Naive thymus-derived CD4-positive, alpha-beta T cell (primary cell): ENCODE measurements around the gene RGS1. TPM values are rescaled to one million over a fixed set of nuclear protein-coding genes. Genes with fewer than 3 reads are reported as not detected.

Experiments
- ATAC-seq: fragments of 150-1000 bp; cut with Tn5 transposase; 2 replicates; pipeline ENCODE4 v1.10.0; 2021; ENCODE audit warnings: mild to moderate bottlenecking, moderate library complexity
- CTCF ChIA-PET: fragments of 350-600 bp; sonication (Branson Sonifier 250); formaldehyde crosslinking; loops from one replicate; lab custom pipeline; 2021; ENCODE audit warnings: antibody characterized with exemption; lab: Charles Lee
- POLR2A ChIA-PET: fragments of 350-600 bp; sonication (Branson Sonifier 250); formaldehyde crosslinking; loops from one replicate; lab custom pipeline; 2021; ENCODE audit warnings: antibody characterized with exemption, inconsistent platforms; lab: Charles Lee
- DNase-seq, 9 donors: peaks; one replicate each; pipeline versions ENCODE4 v3.0.0 to v3.0.0-alpha.2; 2020 to 2022; ENCODE audit warnings: mixed read lengths in 1 of 9
- H3K27ac ChIP-seq: one replicate; pipeline ENCODE4 v1.7.0; 2013; ENCODE audit warnings: mild to moderate bottlenecking, low read depth, low read length, moderate library complexity
- H3K27me3 ChIP-seq, 2 donors: one replicate each; pipeline ENCODE4 v1.7.0; 2013; ENCODE audit warnings: low read length in 2 of 2, mild to moderate bottlenecking in 2 of 2, moderate library complexity in 2 of 2; ENCODE audit not compliant: control insufficient read depth in 2 of 2, insufficient read depth in 2 of 2
- H3K36me3 ChIP-seq, 3 experiments: 1 replicate in 2 of 3; 2 replicates in 1 of 3; pipeline ENCODE4 v1.7.0; 2013; ENCODE audit warnings: low read length in 3 of 3, mild to moderate bottlenecking in 3 of 3, moderate library complexity in 1 of 3; ENCODE audit not compliant: insufficient read depth in 3 of 3, control insufficient read depth in 2 of 3
- H3K4me1 ChIP-seq, 2 donors: one replicate each; pipeline ENCODE4 v1.7.0; 2013; ENCODE audit warnings: low read length in 2 of 2, mild to moderate bottlenecking in 2 of 2, moderate library complexity in 1 of 2; ENCODE audit not compliant: control insufficient read depth in 2 of 2, insufficient read depth in 2 of 2
- H3K4me3 ChIP-seq: 2 replicates; pipeline ENCODE4 v1.7.0; 2013; ENCODE audit warnings: mild to moderate bottlenecking, low read length
- H3K9me3 ChIP-seq, 3 experiments: 1 replicate in 2 of 3; 2 replicates in 1 of 3; pipeline ENCODE4 v1.7.0; 2013; ENCODE audit warnings: low read length in 3 of 3; ENCODE audit not compliant: control insufficient read depth in 2 of 3
- H3K27ac Mint-ChIP-seq, 9 donors: one replicate each; pipeline ENCODE4 v1.8.0; 2020 to 2022; ENCODE audit warnings: mixed read lengths in 9 of 9, mild to moderate bottlenecking in 8 of 9, moderate library complexity in 5 of 9, inconsistent platforms in 2 of 9
- H3K27me3 Mint-ChIP-seq, 5 donors: one replicate each; pipeline ENCODE4 v1.8.0; 2021 to 2022; ENCODE audit warnings: mixed read lengths in 5 of 5, mild to moderate bottlenecking in 1 of 5
- H3K36me3 Mint-ChIP-seq, 5 donors: one replicate each; pipeline ENCODE4 v1.8.0; 2020 to 2022; ENCODE audit warnings: mixed read lengths in 5 of 5, mild to moderate bottlenecking in 3 of 5, inconsistent platforms in 1 of 5
- H3K4me1 Mint-ChIP-seq, 7 donors: one replicate each; pipeline ENCODE4 v1.8.0; 2020 to 2022; ENCODE audit warnings: mixed read lengths in 7 of 7, mild to moderate bottlenecking in 3 of 7, inconsistent platforms in 1 of 7
- H3K4me3 Mint-ChIP-seq, 10 donors: one replicate each; pipeline ENCODE4 v1.8.0; 2020 to 2022; ENCODE audit warnings: mild to moderate bottlenecking in 10 of 10, mixed read lengths in 10 of 10, moderate library complexity in 6 of 10, inconsistent platforms in 2 of 10
- H3K9me3 Mint-ChIP-seq, 11 donors: one replicate each; pipeline ENCODE4 v1.8.0; 2020 to 2022; ENCODE audit warnings: mixed read lengths in 11 of 11, mild to moderate bottlenecking in 4 of 11, inconsistent platforms in 1 of 11, moderate library complexity in 1 of 11
- intact Hi-C, 2 donors: fragments of 100-400 bp; cut with micrococcal nuclease; formaldehyde crosslinking; loops; one replicate each; pipeline ENCODE4 v1.15.1; 2023
- polyA plus RNA-seq, 2 donors: library from polyadenylated mRNA; unstranded; fragments of 300-500 nt; fragmentation: Illumina TruSeq; gene quantifications; one replicate each; pipeline ENCODE4 v1.2.3, GENCODE V29; 2021
- total RNA-seq, 6 experiments: library from RNA in 5 of 6; stranded (reverse) in 5 of 6; gene quantifications; 1 replicate in 5 of 6; 2 replicates in 1 of 6; pipeline ENCODE4 v1.2.3 and lab custom pipeline; 2021 to 2026

Gene RGS1
- total and polyA plus RNA-seq, 7 experiments from 2014 or later, result 3.4 to 607 (median 14.3) TPM

DNA sequence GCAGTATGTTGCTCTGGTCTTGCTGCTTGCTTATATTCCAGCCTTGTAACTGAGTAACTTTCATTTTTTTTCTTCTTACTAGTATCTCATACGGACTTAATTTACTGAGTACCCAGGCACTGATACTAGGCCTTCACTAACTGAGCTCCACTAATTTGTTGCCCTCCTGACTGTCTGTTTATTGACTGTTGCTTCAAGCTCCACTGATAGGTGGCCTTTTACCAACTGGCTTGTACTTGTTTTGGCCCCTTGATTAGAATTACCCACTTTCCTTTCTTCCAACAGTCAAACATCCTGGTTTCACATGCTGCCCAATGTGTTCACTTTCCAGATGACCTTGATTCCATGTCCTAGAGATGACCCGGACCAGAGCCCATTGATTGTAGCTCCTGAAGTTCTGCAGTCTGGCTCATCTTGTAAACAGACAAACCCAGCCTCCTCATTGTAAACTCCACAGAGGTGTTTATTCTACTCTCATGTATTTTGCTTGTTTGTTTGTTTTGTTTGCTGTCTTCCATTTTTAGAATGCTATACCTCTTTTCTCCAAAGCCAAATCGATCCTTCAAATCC lies 27.7 kb downstream of the RGS1 start:
- H3K4me3 Mint-ChIP-seq, result no peak overlapping the region
- no peak overlapping the region for H3K4me3 ChIP-seq
- H3K27me3 ChIP-seq, result no peaks in the 10 kb centered on the region
- H3K9me3 ChIP-seq, result no peaks in the 10 kb centered on the region
- CTCF ChIA-PET, result interaction anchor here (0.7 kb wide), 1 partner anchor 129 kb away, joined by 3 read pairs; no protein-coding TSS in a partner anchor
- H3K36me3 Mint-ChIP-seq, result no peaks in the 10 kb centered on the region
- intact Hi-C loops, result no loop called here
- peaks cover 0 to 15% (median 0%) of the 10 kb centered on the region in 7 donors for H3K4me1 Mint-ChIP-seq
- no peaks in the 10 kb centered on the region for H3K9me3 Mint-ChIP-seq
- DNase-seq, result no peak
- H3K4me1 ChIP-seq, result peaks cover 0 to 5% of the 10 kb centered on the region in 2 donors
- peaks cover 0 to 2% (median 0%) of the 10 kb centered on the region in 5 donors for H3K27me3 Mint-ChIP-seq
- no peak overlapping the region for H3K27ac ChIP-seq
- POLR2A ChIA-PET, result no interaction called here
- H3K36me3 ChIP-seq, result no peaks in the 10 kb centered on the region
- H3K27ac Mint-ChIP-seq, result no peak overlapping the region
- ATAC-seq, result no peak

- intact Hi-C loops, result loop anchor here (5.0 kb wide), 4 partner anchors 33 to 412 kb away; partner anchors contain the start of gene RGS2 (in 1 of the 2)
- no peaks in the 10 kb centered on the region for H3K36me3 Mint-ChIP-seq
- CTCF ChIA-PET, result no interaction called here
- Histone ChIP-seq H3K9me3 (no peaks in the 10 kb centered on the region), H3K27ac (no peak overlapping the region), H3K4me3 (no peak overlapping the region), H3K27me3 (no peaks in the 10 kb centered on the region), H3K4me1 (peaks cover 14 to 15% of the 10 kb centered on the region in 2 donors), H3K36me3 (no peaks in the 10 kb centered on the region)
- ATAC-seq (peak; percentile 55), DNase-seq (no peak)
- H3K4me3 Mint-ChIP-seq, result no peak overlapping the region
- H3K9me3 Mint-ChIP-seq, result no peaks in the 10 kb centered on the region
- POLR2A ChIA-PET, result interaction anchor here (0.6 kb wide), 1 partner anchor 25 kb away, joined by 3 read pairs; no protein-coding TSS in a partner anchor
- H3K27me3 Mint-ChIP-seq, result peaks cover 0 to 2% (median 0%) of the 10 kb centered on the region in 5 donors
- peaks cover 12 to 30% (median 16%) of the 10 kb centered on the region in 7 donors for H3K4me1 Mint-ChIP-seq
- no peak overlapping the region for H3K27ac Mint-ChIP-seq
Measured at GRCh38 chr1:192604979-192605620, 29.5 kb downstream of the RGS1 start.

GRCh38 chr1:192608671-192609070 lies 33.1 kb downstream of the RGS1 start:
- H3K36me3 ChIP-seq, result no peaks in the 10 kb centered on the region
- CTCF ChIA-PET, result interaction anchor here (0.8 to 1.5 kb wide), 6 partner anchors 18 to 136 kb away, joined by 3 to 10 read pairs (median 4); no protein-coding TSS in a partner anchor
- no peaks in the 10 kb centered on the region for H3K36me3 Mint-ChIP-seq
- POLR2A ChIA-PET, result interaction anchor here (1.2 kb wide), 1 partner anchor 92 kb away, joined by 4 read pairs; no protein-coding TSS in a partner anchor
- H3K4me1 Mint-ChIP-seq, result peaks cover 12 to 16% (median 15%) of the 10 kb centered on the region in 7 donors
- DNase-seq (no peak), ATAC-seq (no peak)
- H3K9me3 ChIP-seq, result no peaks in the 10 kb centered on the region
- H3K27me3 Mint-ChIP-seq, result peaks cover 0 to 2% (median 0%) of the 10 kb centered on the region in 5 donors
- intact Hi-C loops, result loop anchor here (1.0 to 5.0 kb wide), 10 partner anchors 28 to 409 kb away; partner anchors contain the start of gene RGS2 (in 1 of the 2)
- H3K4me3 Mint-ChIP-seq, result peak overlapping the region in 9 of 10 donors; percentile 5 to 81 (median 68)
- no peaks in the 10 kb centered on the region for H3K27me3 ChIP-seq
- H3K9me3 Mint-ChIP-seq, result no peaks in the 10 kb centered on the region
- no peak overlapping the region for H3K27ac ChIP-seq
- peaks cover 10 to 14% of the 10 kb centered on the region in 2 donors for H3K4me1 ChIP-seq
- H3K27ac Mint-ChIP-seq, result peak overlapping the region in 8 of 9 donors; percentile 60 to 91 (median 86)
- peak overlapping the region; percentile 3 for H3K4me3 ChIP-seq

GRCh38 chr1:192609110-192610079 lies 33.8 kb downstream of the RGS1 start:
- ChIA-PET POLR2A (interaction anchor here (1.2 kb wide), 1 partner anchor 93 kb away, joined by 4 read pairs; no protein-coding TSS in a partner anchor), CTCF (interaction anchor here (0.8 to 5.4 kb wide), 6 partner anchors 17 to 137 kb away, joined by 3 to 68 read pairs (median 6); no protein-coding TSS in a partner anchor)
- H3K9me3 ChIP-seq, result no peaks in the 10 kb centered on the region
- Mint-ChIP-seq H3K4me3 (peak overlapping the region; percentile 52 to 81 (median 65)), H3K9me3 (no peaks in the 10 kb centered on the region), H3K36me3 (no peaks in the 10 kb centered on the region), H3K4me1 (peaks cover 12 to 16% (median 15%) of the 10 kb centered on the region in 7 donors), H3K27ac (peak overlapping the region; percentile 54 to 91 (median 86)), H3K27me3 (peaks cover 0 to 2% (median 0%) of the 10 kb centered on the region in 5 donors)
- peaks cover 10 to 14% of the 10 kb centered on the region in 2 donors for H3K4me1 ChIP-seq
- no peaks in the 10 kb centered on the region for H3K27me3 ChIP-seq
- DNase-seq, result peak; percentile 30 to 80 (median 69)
- no peaks in the 10 kb centered on the region for H3K36me3 ChIP-seq
- peak overlapping the region; percentile 14 for H3K27ac ChIP-seq
- peak overlapping the region; percentile 3 for H3K4me3 ChIP-seq
- ATAC-seq, result peak; percentile 96
- intact Hi-C loops, result loop anchor here (1.0 to 5.0 kb wide), 12 partner anchors 29 to 513 kb away; partner anchors contain the start of genes CDC73 (in 1 of the 2) and RGS2 (in 1 of the 2)

DNA sequence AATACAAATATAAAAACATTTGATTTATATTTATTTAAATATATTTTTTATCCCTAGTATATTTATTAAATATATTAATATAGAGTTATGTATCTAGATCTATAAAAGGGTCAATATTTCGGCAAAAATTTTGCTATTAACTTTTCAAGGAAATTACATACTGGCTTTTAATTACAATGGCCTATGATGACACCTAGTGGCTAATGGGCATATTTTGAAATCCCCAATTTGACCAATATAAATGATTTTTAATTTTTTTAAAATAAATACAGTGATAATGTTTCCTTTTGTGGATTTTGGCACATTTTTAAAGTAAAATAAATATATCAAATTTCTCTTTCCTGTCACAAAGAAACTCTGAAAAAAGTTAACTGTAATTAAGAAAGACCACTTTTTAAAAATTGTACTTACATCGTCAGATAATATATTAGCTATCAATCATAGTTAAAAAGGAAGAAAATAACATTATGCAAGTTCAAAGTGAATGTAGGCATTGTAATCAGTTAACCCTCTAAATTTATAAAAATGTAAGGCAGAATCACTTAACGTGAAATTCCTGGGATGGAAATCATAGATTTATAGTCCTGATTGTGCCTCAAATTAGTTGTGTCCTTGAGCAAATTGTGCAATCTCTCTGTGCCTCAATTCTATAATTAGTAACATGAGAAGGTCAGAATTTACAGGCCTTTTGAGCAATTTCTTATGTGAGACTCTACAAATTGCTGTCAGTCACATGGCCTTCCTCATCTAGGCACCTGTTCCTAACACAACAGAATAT lies 34.7 kb downstream of the RGS1 start:
- Mint-ChIP-seq H3K27me3 (peaks cover 0 to 2% (median 0%) of the 10 kb centered on the region in 5 donors), H3K9me3 (no peaks in the 10 kb centered on the region), H3K36me3 (no peaks in the 10 kb centered on the region), H3K4me1 (peaks cover 12 to 16% (median 15%) of the 10 kb centered on the region in 7 donors), H3K4me3 (peak overlapping the region in 1 of 10 donors; percentile 71), H3K27ac (peak overlapping the region in 2 of 9 donors; percentile 75 to 86)
- POLR2A ChIA-PET, result no interaction called here
- CTCF ChIA-PET, result interaction anchor here (0.9 to 5.4 kb wide), 3 partner anchors 28 to 135 kb away, joined by 3 to 68 read pairs (median 4); no protein-coding TSS in a partner anchor
- intact Hi-C loops, result loop anchor here in 1 of 2 donors (1.0 to 5.0 kb wide), 3 partner anchors 30 to 512 kb away; partner anchors contain the start of gene CDC73
- Histone ChIP-seq H3K9me3 (no peaks in the 10 kb centered on the region), H3K36me3 (no peaks in the 10 kb centered on the region), H3K27me3 (no peaks in the 10 kb centered on the region), H3K4me1 (peaks cover 10 to 14% of the 10 kb centered on the region in 2 donors), H3K4me3 (no peak overlapping the region), H3K27ac (no peak overlapping the region)
- DNase-seq (peak in 5 of 9 donors; percentile 14 to 34 (median 26)), ATAC-seq (no peak)
